GM23338 (cell line): ENCODE data around the gene RANBP6. TPM values are rescaled to one million over a fixed set of nuclear protein-coding genes. Genes with fewer than 3 reads are reported as not detected.

Experiments used
- ATAC-seq: fragments of 200-7000 bp; cut with Tn5 transposase; 3 replicates; pipeline ENCODE4 v1.9.1; 2020
- DNase-seq: peaks from one replicate; pipeline ENCODE4 v3.0.0-alpha.2; 2015; ENCODE audit warnings: low spot score
- H2AFZ ChIP-seq: fragments of 200-600 bp; sonication (generic); 2 replicates; pipeline ENCODE4 v1.8.0; 2016; ENCODE audit warnings: antibody characterized with exemption, mild to moderate bottlenecking, moderate library complexity
- H3F3A ChIP-seq: fragments of 200-600 bp; sonication (generic); replicated peaks from 2 replicates; pipeline ENCODE4 v1.8.0; 2017; ENCODE audit warnings: antibody characterized with exemption, mixed run types, low read depth
- H3K27ac ChIP-seq: fragments of 200-600 bp; sonication (generic); 2 replicates; pipeline ENCODE4 v1.6.1; 2016; ENCODE audit warnings: low read depth
- H3K27me3 ChIP-seq: fragments of 200-600 bp; sonication (generic); 2 replicates; pipeline ENCODE4 v1.8.0; 2016; ENCODE audit warnings: mild to moderate bottlenecking, mixed run types, moderate library complexity; ENCODE audit not compliant: insufficient read depth
- H3K36me3 ChIP-seq: fragments of 200-600 bp; sonication (generic); 2 replicates; pipeline ENCODE4 v1.8.0; 2016; ENCODE audit warnings: mild to moderate bottlenecking; ENCODE audit not compliant: insufficient read depth
- H3K4me1 ChIP-seq: fragments of 200-600 bp; sonication (generic); 2 replicates; pipeline ENCODE4 v1.8.0; 2016; ENCODE audit warnings: mild to moderate bottlenecking, moderate library complexity; ENCODE audit not compliant: insufficient read depth
- H3K4me2 ChIP-seq: fragments of 200-600 bp; sonication (generic); 2 replicates; pipeline ENCODE4 v1.7.1; 2017; ENCODE audit warnings: mixed run types
- H3K4me3 ChIP-seq: fragments of 200-600 bp; sonication (generic); 2 replicates; pipeline ENCODE4 v1.6.1; 2016; ENCODE audit warnings: mixed run types
- H3K79me2 ChIP-seq: fragments of 200-600 bp; sonication (generic); replicated peaks from 2 replicates; pipeline ENCODE4 v1.8.0; 2017; ENCODE audit warnings: mild to moderate bottlenecking; ENCODE audit not compliant: insufficient read depth
- H3K9me2 ChIP-seq: fragments of 200-600 bp; sonication (generic); 2 replicates; pipeline ENCODE4 v1.8.0; 2017; ENCODE audit not compliant: insufficient read depth
- H4K20me1 ChIP-seq: fragments of 200-600 bp; sonication (generic); replicated peaks from 2 replicates; pipeline ENCODE4 v1.8.0; 2017; ENCODE audit warnings: mild to moderate bottlenecking; ENCODE audit not compliant: insufficient read depth
- H3K27ac Mint-ChIP-seq: 2 replicates; pipeline ENCODE4 v1.8.0; 2020; ENCODE audit warnings: inconsistent platforms, mild to moderate bottlenecking, moderate library complexity, mixed read lengths
- H3K27me3 Mint-ChIP-seq: 3 replicates; pipeline ENCODE4 v1.8.0; 2022; ENCODE audit warnings: low read depth, mild to moderate bottlenecking, moderate library complexity, mixed read lengths, inconsistent platforms; ENCODE audit not compliant: insufficient read depth, poor library complexity
- H3K36me3 Mint-ChIP-seq: 3 replicates; pipeline ENCODE4 v1.8.0; 2021; ENCODE audit warnings: low read depth, mild to moderate bottlenecking, inconsistent platforms, moderate library complexity, mixed read lengths
- H3K4me1 Mint-ChIP-seq: 3 replicates; pipeline ENCODE4 v1.8.0; 2020; ENCODE audit warnings: mild to moderate bottlenecking, inconsistent platforms, mixed read lengths
- H3K4me3 Mint-ChIP-seq: 3 replicates; pipeline ENCODE4 v1.8.0; 2021; ENCODE audit warnings: moderate library complexity, mild to moderate bottlenecking, inconsistent platforms, mixed read lengths
- H3K9me3 Mint-ChIP-seq: 3 replicates; pipeline ENCODE4 v1.8.0; 2020; ENCODE audit warnings: moderate library complexity, mild to moderate bottlenecking, inconsistent platforms, mixed read lengths
- EZH2 ChIP-seq: fragments of 200-600 bp; sonication (generic); IDR thresholded peaks from one replicate; pipeline ENCODE4 v1.8.0; 2017; ENCODE audit warnings: antibody characterized with exemption, mild to moderate bottlenecking, low read depth; ENCODE audit not compliant: unreplicated experiment
- EZH2phosphoT487 ChIP-seq: fragments of 200-600 bp; sonication (generic); IDR thresholded peaks from one replicate; pipeline ENCODE4 v1.8.1; 2018; ENCODE audit warnings: antibody characterized with exemption; ENCODE audit not compliant: unreplicated experiment
- JUNB ChIP-seq: IDR thresholded peaks from one replicate; pipeline ENCODE4 v1.6.1; 2016; ENCODE audit warnings: antibody characterized with exemption; ENCODE audit not compliant: unreplicated experiment
- NANOG ChIP-seq: IDR thresholded peaks from 2 replicates; pipeline ENCODE4 v1.6.1; 2016; ENCODE audit warnings: antibody characterized with exemption, borderline replicate concordance
- POLR2AphosphoS5 ChIP-seq: IDR thresholded peaks from 2 replicates; pipeline ENCODE4 v1.6.1; 2016; ENCODE audit warnings: antibody characterized with exemption, low read depth
- ZNF114 ChIP-seq: fragments of 250-450 bp; sonication (Bioruptor Pico); IDR thresholded peaks from 2 replicates; pipeline ENCODE4 v1.5.0; 2020; ENCODE audit warnings: mild to moderate bottlenecking, moderate library complexity
- polyA plus RNA-seq: library from polyadenylated mRNA; unstranded; fragments of >200 nt; fragmentation: Nextera tagmentation; extraction: Ambion mirVana; gene quantifications from 2 replicates; pipeline ENCODE4 v1.2.1, GENCODE V29; 2016
- total RNA-seq: library from RNA; depleted of rRNA; stranded (reverse); fragments of >200 nt; shearing (Covaris generic); gene quantifications from 2 replicates; pipeline ENCODE4 v1.2.3, GENCODE V29; 2014
- TF ChIP-seq, protein P1 (sequence below): IDR thresholded peaks from 2 replicates; pipeline ENCODE4 v1.6.1; 2016; ENCODE audit warnings: antibody characterized with exemption
- TF ChIP-seq, protein P2 (sequence below): IDR thresholded peaks from one replicate; pipeline ENCODE4 v1.6.1; 2018; ENCODE audit warnings: antibody characterized with exemption; ENCODE audit not compliant: unreplicated experiment
- TF ChIP-seq, protein P3 (sequence below), 2 experiments: fragments of 200-600 bp in 1 of 2; sonication (generic) in 1 of 2; conservative IDR thresholded peaks; 2 replicates each; pipeline versions ENCODE4 v1.5.1 to v1.6.1; 2016 to 2017; ENCODE audit warnings: antibody characterized with exemption in 2 of 2, low read depth in 2 of 2, mild to moderate bottlenecking in 2 of 2, moderate library complexity in 1 of 2

RANBP6 gene
- total and polyA plus RNA-seq, 2 experiments from 2014 or later: 9.4 to 26.4 TPM

DNA sequence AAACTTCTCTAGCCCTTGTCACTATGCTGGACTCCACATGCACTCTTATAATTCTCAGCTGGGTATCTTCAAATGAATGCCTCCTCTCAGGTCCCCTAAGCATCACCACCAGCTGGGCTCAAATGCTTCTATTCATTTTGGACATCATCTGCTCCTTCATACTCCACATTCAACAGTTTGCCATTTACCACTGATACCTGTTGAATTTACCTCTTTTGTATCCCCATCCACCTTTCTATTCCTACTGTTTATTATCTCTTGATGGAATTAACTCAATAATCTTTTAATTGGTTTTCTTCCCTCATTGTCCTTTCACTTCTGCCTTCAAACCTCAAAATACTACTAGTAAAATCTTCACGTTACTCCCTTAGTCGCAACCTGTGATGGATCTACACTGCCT is 14.5 kb downstream of the RANBP6 start:
- Histone ChIP-seq H2AFZ (no peak overlapping the region), H3F3A (no peaks in the 10 kb centered on the region), H3K27ac (no peak overlapping the region), H3K36me3 (no peaks in the 10 kb centered on the region), H3K4me1 (peaks cover 5% of the 10 kb centered on the region), H4K20me1 (peaks cover 23% of the 10 kb centered on the region), H3K4me2 (no peak overlapping the region), H3K9me2 (no peaks in the 10 kb centered on the region), H3K4me3 (no peak overlapping the region), H3K27me3 (no peaks in the 10 kb centered on the region), H3K79me2 (peaks cover 67% of the 10 kb centered on the region)
- Mint-ChIP-seq H3K27ac (no peak overlapping the region), H3K4me1 (peaks cover 12% of the 10 kb centered on the region; the same call in 2 of the 3 replicates), H3K4me3 (no peak overlapping the region), H3K27me3 (no peaks in the 10 kb centered on the region), H3K36me3 (no peaks in the 10 kb centered on the region), H3K9me3 (no peaks in the 10 kb centered on the region)
- TF ChIP-seq NANOG (no peak), EZH2 (no peak), ZNF114 (CRISPR knock-in tag) (no peak), POLR2AphosphoS5 (no peak), EZH2phosphoT487 (no peak)
- TF ChIP-seq, protein P1, sequence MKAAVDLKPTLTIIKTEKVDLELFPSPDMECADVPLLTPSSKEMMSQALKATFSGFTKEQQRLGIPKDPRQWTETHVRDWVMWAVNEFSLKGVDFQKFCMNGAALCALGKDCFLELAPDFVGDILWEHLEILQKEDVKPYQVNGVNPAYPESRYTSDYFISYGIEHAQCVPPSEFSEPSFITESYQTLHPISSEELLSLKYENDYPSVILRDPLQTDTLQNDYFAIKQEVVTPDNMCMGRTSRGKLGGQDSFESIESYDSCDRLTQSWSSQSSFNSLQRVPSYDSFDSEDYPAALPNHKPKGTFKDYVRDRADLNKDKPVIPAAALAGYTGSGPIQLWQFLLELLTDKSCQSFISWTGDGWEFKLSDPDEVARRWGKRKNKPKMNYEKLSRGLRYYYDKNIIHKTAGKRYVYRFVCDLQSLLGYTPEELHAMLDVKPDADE: no peak
- TF ChIP-seq, protein P2, sequence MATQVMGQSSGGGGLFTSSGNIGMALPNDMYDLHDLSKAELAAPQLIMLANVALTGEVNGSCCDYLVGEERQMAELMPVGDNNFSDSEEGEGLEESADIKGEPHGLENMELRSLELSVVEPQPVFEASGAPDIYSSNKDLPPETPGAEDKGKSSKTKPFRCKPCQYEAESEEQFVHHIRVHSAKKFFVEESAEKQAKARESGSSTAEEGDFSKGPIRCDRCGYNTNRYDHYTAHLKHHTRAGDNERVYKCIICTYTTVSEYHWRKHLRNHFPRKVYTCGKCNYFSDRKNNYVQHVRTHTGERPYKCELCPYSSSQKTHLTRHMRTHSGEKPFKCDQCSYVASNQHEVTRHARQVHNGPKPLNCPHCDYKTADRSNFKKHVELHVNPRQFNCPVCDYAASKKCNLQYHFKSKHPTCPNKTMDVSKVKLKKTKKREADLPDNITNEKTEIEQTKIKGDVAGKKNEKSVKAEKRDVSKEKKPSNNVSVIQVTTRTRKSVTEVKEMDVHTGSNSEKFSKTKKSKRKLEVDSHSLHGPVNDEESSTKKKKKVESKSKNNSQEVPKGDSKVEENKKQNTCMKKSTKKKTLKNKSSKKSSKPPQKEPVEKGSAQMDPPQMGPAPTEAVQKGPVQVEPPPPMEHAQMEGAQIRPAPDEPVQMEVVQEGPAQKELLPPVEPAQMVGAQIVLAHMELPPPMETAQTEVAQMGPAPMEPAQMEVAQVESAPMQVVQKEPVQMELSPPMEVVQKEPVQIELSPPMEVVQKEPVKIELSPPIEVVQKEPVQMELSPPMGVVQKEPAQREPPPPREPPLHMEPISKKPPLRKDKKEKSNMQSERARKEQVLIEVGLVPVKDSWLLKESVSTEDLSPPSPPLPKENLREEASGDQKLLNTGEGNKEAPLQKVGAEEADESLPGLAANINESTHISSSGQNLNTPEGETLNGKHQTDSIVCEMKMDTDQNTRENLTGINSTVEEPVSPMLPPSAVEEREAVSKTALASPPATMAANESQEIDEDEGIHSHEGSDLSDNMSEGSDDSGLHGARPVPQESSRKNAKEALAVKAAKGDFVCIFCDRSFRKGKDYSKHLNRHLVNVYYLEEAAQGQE: no peak
- TF ChIP-seq, protein P3, sequence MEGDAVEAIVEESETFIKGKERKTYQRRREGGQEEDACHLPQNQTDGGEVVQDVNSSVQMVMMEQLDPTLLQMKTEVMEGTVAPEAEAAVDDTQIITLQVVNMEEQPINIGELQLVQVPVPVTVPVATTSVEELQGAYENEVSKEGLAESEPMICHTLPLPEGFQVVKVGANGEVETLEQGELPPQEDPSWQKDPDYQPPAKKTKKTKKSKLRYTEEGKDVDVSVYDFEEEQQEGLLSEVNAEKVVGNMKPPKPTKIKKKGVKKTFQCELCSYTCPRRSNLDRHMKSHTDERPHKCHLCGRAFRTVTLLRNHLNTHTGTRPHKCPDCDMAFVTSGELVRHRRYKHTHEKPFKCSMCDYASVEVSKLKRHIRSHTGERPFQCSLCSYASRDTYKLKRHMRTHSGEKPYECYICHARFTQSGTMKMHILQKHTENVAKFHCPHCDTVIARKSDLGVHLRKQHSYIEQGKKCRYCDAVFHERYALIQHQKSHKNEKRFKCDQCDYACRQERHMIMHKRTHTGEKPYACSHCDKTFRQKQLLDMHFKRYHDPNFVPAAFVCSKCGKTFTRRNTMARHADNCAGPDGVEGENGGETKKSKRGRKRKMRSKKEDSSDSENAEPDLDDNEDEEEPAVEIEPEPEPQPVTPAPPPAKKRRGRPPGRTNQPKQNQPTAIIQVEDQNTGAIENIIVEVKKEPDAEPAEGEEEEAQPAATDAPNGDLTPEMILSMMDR (conservative IDR thresholded peaks at IDR 0.05; ENCODE audit: low read depth in 2 of 2): no peak
- ATAC-seq (no peak), DNase-seq (peak; percentile 1)

DNA sequence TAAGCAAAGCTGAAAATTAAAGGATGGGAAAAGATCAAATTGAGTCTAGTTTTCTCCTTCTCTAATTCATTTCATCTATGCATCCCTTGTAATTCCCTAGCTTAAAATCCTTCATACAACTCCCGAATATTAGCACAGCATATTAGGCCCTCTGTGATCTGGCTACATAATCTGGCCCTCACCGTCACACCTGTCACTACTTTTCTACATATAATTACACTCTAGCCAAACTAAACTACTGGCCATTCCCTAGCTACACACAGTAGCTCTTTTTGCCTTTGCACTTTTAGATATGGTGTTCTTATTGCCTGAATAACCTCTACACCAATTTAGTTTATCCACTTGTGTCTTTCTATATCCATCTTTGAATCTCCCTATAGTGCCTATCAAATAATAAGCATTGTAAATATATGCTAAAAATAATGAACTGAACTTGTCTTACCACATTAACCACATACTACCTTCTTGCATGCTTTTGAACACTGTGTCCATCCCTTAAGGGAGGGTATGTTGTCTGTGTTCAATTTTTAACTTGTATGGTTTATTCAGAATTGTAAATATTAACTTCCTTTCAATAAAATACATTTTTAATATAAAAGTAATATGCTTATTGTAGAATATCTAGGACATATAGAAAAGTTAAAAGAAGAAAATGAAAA is 15.9 kb downstream of the RANBP6 start:
- peaks cover 58% of the 10 kb centered on the region for H3K79me2 ChIP-seq
- ATAC-seq (no peak), DNase-seq (no peak)
- Mint-ChIP-seq H3K9me3 (no peaks in the 10 kb centered on the region), H3K36me3 (no peaks in the 10 kb centered on the region), H3K27ac (no peak overlapping the region), H3K27me3 (no peaks in the 10 kb centered on the region), H3K4me3 (no peak overlapping the region), H3K4me1 (peaks cover 12% of the 10 kb centered on the region; the same call in 2 of the 3 replicates)
- no peaks in the 10 kb centered on the region for H3K27me3 ChIP-seq
- no peaks in the 10 kb centered on the region for H3K9me2 ChIP-seq
- H3K36me3 ChIP-seq: no peaks in the 10 kb centered on the region
- no peak overlapping the region for H3K27ac ChIP-seq
- H4K20me1 ChIP-seq: peaks cover 18% of the 10 kb centered on the region
- H2AFZ ChIP-seq: no peak overlapping the region
- no peak overlapping the region for H3K4me2 ChIP-seq
- H3K4me3 ChIP-seq: no peak overlapping the region
- H3F3A ChIP-seq: no peaks in the 10 kb centered on the region
- H3K4me1 ChIP-seq: 0 out of 2 replicates have a peak, but pooled peaks cover 3% of the 10 kb centered on the region
- TF ChIP-seq NANOG (no peak), POLR2AphosphoS5 (no peak), JUNB (no peak)
- TF ChIP-seq, protein P3 (conservative IDR thresholded peaks at IDR 0.05; ENCODE audit: low read depth in 2 of 2): no peak
- TF ChIP-seq, protein P1: no peak
- TF ChIP-seq, protein P2: no peak
